Left lung (tissue), 10 donors: ENCODE results near the gene USP6NL. TPM values are rescaled to one million over a fixed set of nuclear protein-coding genes. Genes with fewer than 3 reads are reported as not detected.
A peak's percentile ranks its signal among the peaks of the same experiment; 100 is the strongest.

ENCODE experiments used
- ATAC-seq: fragments of 200-7000 bp; cut with Tn5 transposase; one replicate; pipeline ENCODE4 v1.9.1; 2020; ENCODE audit warnings: moderate library complexity
- DNase-seq, 4 donors: peaks; one replicate each; pipeline ENCODE4 v3.0.0-alpha.2; 2013 to 2020
- H3K27ac ChIP-seq, 2 donors: fragments of 200-600 bp; sonication (generic) in 1 of 2; one replicate each; pipeline versions ENCODE4 v1.5.0 to v1.8.0; 2020 to 2021
- H3K27me3 ChIP-seq, 2 donors: fragments of 200-600 bp; sonication (generic) in 1 of 2; one replicate each; pipeline versions ENCODE4 v1.5.0 to v1.8.0; 2020 to 2021
- H3K36me3 ChIP-seq, 2 donors: fragments of 200-600 bp; sonication (generic) in 1 of 2; one replicate each; pipeline versions ENCODE4 v1.5.0 to v1.8.0; 2020 to 2021
- H3K4me1 ChIP-seq, 2 donors: fragments of 200-600 bp; one replicate each; pipeline ENCODE4 v1.8.0; 2021
- H3K4me3 ChIP-seq, 2 donors: fragments of 200-600 bp; sonication (generic) in 1 of 2; one replicate each; pipeline versions ENCODE4 v1.5.0 to v1.8.0; 2020 to 2021; ENCODE audit warnings: mild to moderate bottlenecking in 1 of 2
- H3K9me3 ChIP-seq, 2 donors: fragments of 200-600 bp; sonication (generic) in 1 of 2; one replicate each; pipeline versions ENCODE4 v1.5.0 to v1.8.0; 2020 to 2021
- CTCF ChIP-seq, 2 donors: fragments of 200-600 bp; sonication (generic) in 1 of 2; IDR thresholded peaks; one replicate each; pipeline versions ENCODE4 v1.5.0 to v1.8.0; 2021; ENCODE audit warnings: antibody characterized with exemption in 2 of 2
- intact Hi-C, 2 donors: fragments of 100-400 bp; cut with DNase I; formaldehyde crosslinking; loops; one replicate each; pipeline versions ENCODE4 v1.11.2 to v1.14.2; 2022
- polyA plus RNA-seq, 6 donors: library from polyadenylated mRNA; unstranded; fragments of 120-200 nt; gene quantifications; one replicate each; pipeline ENCODE4 v1.2.1, GENCODE V29; 2013; ENCODE audit not compliant: insufficient read length in 6 of 6
- total RNA-seq, 2 donors: library from RNA; stranded (reverse); fragmentation: NEBNext Ultra II Directional; extraction: Animal tissue kit (Norgen Biotek cat#: 25700); gene quantifications; one replicate each; pipeline ENCODE4 v1.2.1, GENCODE V29; 2021
- donor health status: DM: no; HTN: yes; CAD: no.
- donor health status: DM: no; HTN: no; CAD: no.

The USP6NL gene
- total and polyA plus RNA-seq, 8 donors: 16.0 to 25.6 (median 24.0) TPM

GRCh38 chr10:11579885-11580284 lies 31.6 kb downstream of the USP6NL start:
- DNase-seq (no peak), ATAC-seq (no peak)
- Histone ChIP-seq H3K27ac (no peak overlapping the region), H3K36me3 (no peaks in the 10 kb centered on the region), H3K4me3 (no peak overlapping the region), H3K4me1 (peaks cover 5 to 7% of the 10 kb centered on the region in 2 donors), H3K9me3 (no peaks in the 10 kb centered on the region), H3K27me3 (no peaks in the 10 kb centered on the region)
- TF ChIP-seq CTCF (IDR thresholded peaks at IDR 0.05): no peak
- intact Hi-C loops: no loop called here

- intact Hi-C loops: no loop called here
- Histone ChIP-seq H3K27me3 (no peaks in the 10 kb centered on the region), H3K4me3 (no peak overlapping the region), H3K4me1 (peaks cover 5 to 7% of the 10 kb centered on the region in 2 donors), H3K9me3 (no peaks in the 10 kb centered on the region), H3K36me3 (no peaks in the 10 kb centered on the region), H3K27ac (no peak overlapping the region)
- ATAC-seq (no peak), DNase-seq (no peak)
- no peak for TF ChIP-seq CTCF (IDR thresholded peaks at IDR 0.05)
Observed at GRCh38 chr10:11578802-11579255, 32.6 kb downstream of the USP6NL start.

GRCh38 chr10:11576092-11576809 lies 35.2 kb downstream of the USP6NL start:
- H3K27me3 ChIP-seq: no peaks in the 10 kb centered on the region
- H3K9me3 ChIP-seq: no peaks in the 10 kb centered on the region
- no peak overlapping the region for H3K27ac ChIP-seq
- no peak overlapping the region for H3K4me3 ChIP-seq
- intact Hi-C loops: no loop called here
- H3K36me3 ChIP-seq: no peaks in the 10 kb centered on the region
- no peak for DNase-seq
- no peak for TF ChIP-seq CTCF (IDR thresholded peaks at IDR 0.05)
- peak; percentile 38 for ATAC-seq
- peaks cover 5 to 19% of the 10 kb centered on the region in 2 donors for H3K4me1 ChIP-seq

GRCh38 chr10:11573497-11573896 lies 38.0 kb downstream of the USP6NL start:
- DNase-seq: peak in 1 of 4 donors; percentile 21
- no peak overlapping the region for H3K4me3 ChIP-seq
- intact Hi-C loops: no loop called here
- ATAC-seq: peak; percentile 26
- H3K4me1 ChIP-seq: peaks cover 0 to 19% of the 10 kb centered on the region in 2 donors
- TF ChIP-seq CTCF (IDR thresholded peaks at IDR 0.05): no peak
- H3K27ac ChIP-seq: no peak overlapping the region
- no peaks in the 10 kb centered on the region for H3K36me3 ChIP-seq
- H3K9me3 ChIP-seq: no peaks in the 10 kb centered on the region
- no peaks in the 10 kb centered on the region for H3K27me3 ChIP-seq

GRCh38 chr10:11570751-11571150 lies 40.7 kb downstream of the USP6NL start:
- intact Hi-C loops: no loop called here
- H3K27ac ChIP-seq: no peak overlapping the region

More at GRCh38 chr10:11570751-11571150, 40.7 kb downstream of the USP6NL start:
- Histone ChIP-seq H3K4me1 (peaks cover 0 to 16% of the 10 kb centered on the region in 2 donors), H3K36me3 (no peaks in the 10 kb centered on the region), H3K9me3 (no peaks in the 10 kb centered on the region), H3K4me3 (no peak overlapping the region), H3K27me3 (no peaks in the 10 kb centered on the region)
- TF ChIP-seq CTCF (IDR thresholded peaks at IDR 0.05): no peak
- ATAC-seq (no peak), DNase-seq (no peak)
